IgD-negative memory B cell (primary cell): ENCODE results near the gene RAD51C. TPM values are rescaled to one million over a fixed set of nuclear protein-coding genes. Genes with fewer than 3 reads are reported as not detected.

Experiments
- H3K27ac Mint-ChIP-seq, 3 donors: one replicate each; pipeline ENCODE4 v1.8.0; 2020 to 2022; ENCODE audit warnings: mild to moderate bottlenecking in 3 of 3, mixed read lengths in 3 of 3, moderate library complexity in 1 of 3
- H3K27me3 Mint-ChIP-seq: one replicate; pipeline ENCODE4 v1.8.0; 2021; ENCODE audit warnings: mixed read lengths
- H3K36me3 Mint-ChIP-seq: one replicate; pipeline ENCODE4 v1.8.0; 2020; ENCODE audit warnings: mild to moderate bottlenecking, mixed read lengths
- H3K4me1 Mint-ChIP-seq, 3 donors: one replicate each; pipeline ENCODE4 v1.8.0; 2020 to 2022; ENCODE audit warnings: mixed read lengths in 3 of 3, mild to moderate bottlenecking in 1 of 3
- H3K4me3 Mint-ChIP-seq, 4 donors: one replicate each; pipeline ENCODE4 v1.8.0; 2020 to 2022; ENCODE audit warnings: mild to moderate bottlenecking in 4 of 4, mixed read lengths in 4 of 4, moderate library complexity in 3 of 4
- H3K9me3 Mint-ChIP-seq, 3 donors: one replicate each; pipeline ENCODE4 v1.8.0; 2020 to 2021; ENCODE audit warnings: mixed read lengths in 3 of 3, mild to moderate bottlenecking in 1 of 3
- polyA plus RNA-seq: library from polyadenylated mRNA; unstranded; fragments of 300-500 nt; fragmentation: Illumina TruSeq; gene quantifications from one replicate; pipeline ENCODE4 v1.2.3, GENCODE V29; 2021

The RAD51C gene
- polyA plus RNA-seq, 1 donor from 2014 or later, result 36.1 TPM

DNA sequence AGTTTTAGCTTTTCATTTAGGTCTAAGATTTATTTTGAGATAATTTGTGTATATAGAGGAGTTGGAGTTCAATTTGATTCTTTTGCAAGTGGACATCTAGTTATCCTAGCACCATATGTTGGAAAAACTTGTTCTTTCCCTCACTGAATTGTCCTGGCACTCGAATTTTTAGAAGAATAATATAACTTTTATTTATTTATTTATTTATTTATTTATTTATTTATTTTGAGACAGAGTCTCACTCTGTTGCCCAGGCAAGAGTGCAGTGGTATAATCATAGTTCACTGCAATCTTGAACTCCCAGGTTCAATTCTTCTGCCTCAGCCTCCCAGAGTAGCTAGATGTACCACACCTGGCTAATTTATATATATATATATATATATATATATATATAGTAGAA is 92.7 kb downstream of the RAD51C start:
- Mint-ChIP-seq H3K4me3 (no peak overlapping the region), H3K36me3 (peaks cover 2% of the 10 kb centered on the region), H3K27me3 (no peaks in the 10 kb centered on the region), H3K9me3 (no peaks in the 10 kb centered on the region), H3K27ac (no peak overlapping the region), H3K4me1 (no peaks in the 10 kb centered on the region)

Other genes with a start within 250 kb of the RAD51C start
- gene HSF5, start 204.2 kb upstream of the RAD51C start, polyA plus RNA-seq, result 1.6 TPM
- gene MTMR4, start 178.0 kb upstream of the RAD51C start, polyA plus RNA-seq, result 37.0 TPM
- not detected for gene TEX14, start 557 bp upstream of the RAD51C start, polyA plus RNA-seq
- gene PPM1E, start 63.3 kb downstream of the RAD51C start, polyA plus RNA-seq, result not detected